Gastroesophageal sphincter (tissue), 2 donors: ENCODE measurements around the gene FPR2.

Experiments used
- EP300 ChIP-seq: sonication (generic); formaldehyde crosslinking; IDR thresholded peaks from one replicate; pipeline ENCODE4 v1.6.1; 2017; ENCODE audit warnings: antibody characterized with exemption, mild to moderate bottlenecking
- POLR2A ChIP-seq, 2 donors: fragments of 450-650 bp; IDR thresholded peaks; one replicate each; pipeline ENCODE4 v1.6.1; 2017; ENCODE audit warnings: antibody characterized with exemption in 2 of 2, mild to moderate bottlenecking in 2 of 2, moderate library complexity in 1 of 2
- POLR2AphosphoS5 ChIP-seq: sonication (generic); formaldehyde crosslinking; IDR thresholded peaks from one replicate; pipeline ENCODE4 v1.6.1; 2017; ENCODE audit warnings: antibody characterized with exemption

DNA sequence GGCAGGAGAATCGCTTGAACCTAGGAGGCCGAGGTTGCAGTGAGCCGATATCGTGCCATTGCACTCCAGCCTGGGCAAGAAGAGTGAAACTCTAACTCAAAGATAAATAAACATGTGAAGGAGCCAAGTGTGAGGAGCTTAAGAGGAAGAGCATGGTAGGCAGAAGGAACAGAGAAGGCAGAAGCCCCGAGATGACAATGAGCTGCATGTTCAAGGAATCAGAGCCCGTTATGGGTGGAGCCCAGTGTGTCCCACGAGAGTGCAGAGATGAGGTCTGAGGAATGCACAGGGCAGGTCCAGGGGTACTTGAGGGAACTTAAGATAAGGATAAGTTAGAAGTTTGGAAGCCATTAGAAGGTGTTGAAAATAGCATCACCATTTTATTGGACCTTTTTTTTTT, 716 bp downstream of the FPR2 start:
- TF ChIP-seq POLR2A (IDR thresholded peaks at IDR 0.05) (no peak), EP300 (no peak), POLR2AphosphoS5 (no peak)
